ENCODE measurements around the gene SARS1.
A peak's percentile ranks its signal among the peaks of the same experiment; 100 is the strongest.
"Not testable (repeated sequence)": the region's sequence is repeated elsewhere in the genome, so short reads cannot be mapped to it uniquely, and the experiment has no call there.

The SARS1 gene

GRCh38 chr1:109210058-109210457 lies 3.7 kb upstream of the SARS1 start:
- in situ Hi-C loops (cut with MboI; ENCODE audit: low pct_unique_long_range_greater_than_20kb, low sequenced_read_pairs, unreplicated experiment) = no loop called here
- no peak for DNase-seq (ENCODE audit: low spot score)
- no peak for TF ChIP-seq CTCF (IDR thresholded peaks at IDR 0.05; ENCODE audit: extremely low read depth, insufficient read depth, missing control alignments)

- DNase-seq (ENCODE audit: low spot score) = no peak
- in situ Hi-C loops (cut with MboI; ENCODE audit: low pct_unique_long_range_greater_than_20kb, low sequenced_read_pairs, unreplicated experiment) = no loop called here
- TF ChIP-seq CTCF (IDR thresholded peaks at IDR 0.05; ENCODE audit: extremely low read depth, insufficient read depth, missing control alignments) = no peak
Observed at GRCh38 chr1:109213345-109213823, 334 bp upstream of the SARS1 start.

- in situ Hi-C loops (cut with MboI; ENCODE audit: low pct_unique_long_range_greater_than_20kb, low sequenced_read_pairs, unreplicated experiment) = no loop called here
- DNase-seq (ENCODE audit: low spot score) = peak; percentile 56
- no peak for TF ChIP-seq CTCF (IDR thresholded peaks at IDR 0.05; ENCODE audit: extremely low read depth, insufficient read depth, missing control alignments)
Observed at GRCh38 chr1:109214695-109215623, 1.2 kb downstream of the SARS1 start.

- TF ChIP-seq CTCF (IDR thresholded peaks at IDR 0.05; ENCODE audit: extremely low read depth, insufficient read depth, missing control alignments) = no peak
- no peak for DNase-seq (ENCODE audit: low spot score)
- in situ Hi-C loops (cut with MboI; ENCODE audit: low pct_unique_long_range_greater_than_20kb, low sequenced_read_pairs, unreplicated experiment) = no loop called here
Observed at GRCh38 chr1:109216662-109217061, 2.9 kb downstream of the SARS1 start.

GRCh38 chr1:109218516-109218915 lies 4.8 kb downstream of the SARS1 start:
- no peak for TF ChIP-seq CTCF (IDR thresholded peaks at IDR 0.05; ENCODE audit: extremely low read depth, insufficient read depth, missing control alignments)
- in situ Hi-C loops (cut with MboI; ENCODE audit: low pct_unique_long_range_greater_than_20kb, low sequenced_read_pairs, unreplicated experiment) = no loop called here
- DNase-seq (ENCODE audit: low spot score) = no peak

GRCh38 chr1:109221201-109221600 lies 7.5 kb downstream of the SARS1 start:
- in situ Hi-C loops (cut with MboI; ENCODE audit: low pct_unique_long_range_greater_than_20kb, low sequenced_read_pairs, unreplicated experiment) = not testable (repeated sequence)

GRCh38 chr1:109225308-109225707 lies 11.6 kb downstream of the SARS1 start:
- no peak for TF ChIP-seq CTCF (IDR thresholded peaks at IDR 0.05; ENCODE audit: extremely low read depth, insufficient read depth, missing control alignments)
- in situ Hi-C loops (cut with MboI; ENCODE audit: low pct_unique_long_range_greater_than_20kb, low sequenced_read_pairs, unreplicated experiment) = no loop called here
- no peak for DNase-seq (ENCODE audit: low spot score)

More at GRCh38 chr1:109221201-109221600, 7.5 kb downstream of the SARS1 start:
- not testable (repeated sequence) for DNase-seq (ENCODE audit: low spot score)
